ENCODE measurements around the gene MAML2.

Gene MAML2

DNA sequence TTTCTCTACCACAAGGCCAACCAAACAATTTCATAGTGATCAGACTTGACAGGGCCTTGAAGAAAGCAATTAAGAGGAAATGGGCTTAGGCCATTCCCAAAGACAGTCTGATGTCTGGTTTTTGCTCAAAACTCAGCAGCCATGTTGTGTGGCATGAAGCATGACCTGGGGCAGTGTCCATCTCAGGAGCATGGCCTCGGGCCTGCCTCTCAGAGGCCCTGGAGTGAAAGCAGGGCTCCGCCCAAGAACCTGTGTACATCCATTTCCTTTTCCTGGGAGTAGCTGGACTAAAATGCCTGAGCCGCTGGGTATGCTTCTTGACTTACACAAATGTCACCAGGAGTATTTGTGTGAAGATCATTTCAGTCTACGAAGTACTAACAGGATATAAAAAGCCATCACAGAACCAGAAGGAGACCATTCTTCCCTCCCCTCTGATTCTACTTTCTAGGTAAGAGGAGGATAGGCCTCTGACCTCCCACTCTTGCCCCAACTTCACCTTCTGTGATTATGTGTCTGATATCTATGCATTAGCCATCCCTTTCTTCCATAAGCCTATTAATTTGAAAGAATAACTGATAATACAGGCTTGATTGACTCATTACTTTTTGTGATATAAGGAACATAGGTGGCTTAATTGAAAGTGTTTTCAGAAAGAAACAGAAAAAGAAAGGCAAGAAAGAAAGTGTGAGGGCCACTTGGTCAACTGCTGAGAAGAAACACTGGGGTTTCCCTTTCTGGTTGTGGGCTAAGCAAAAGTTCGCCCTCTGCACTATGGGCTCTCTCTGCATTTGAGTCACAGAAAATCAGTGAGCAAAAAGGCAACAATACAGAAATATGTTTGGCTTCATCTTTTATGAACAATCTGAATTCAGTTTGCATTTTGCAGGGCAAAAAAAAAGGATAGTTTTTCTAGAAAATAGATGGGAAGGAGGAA lies 230.5 kb downstream of the MAML2 start:
- DNase-seq, result no peak

DNA sequence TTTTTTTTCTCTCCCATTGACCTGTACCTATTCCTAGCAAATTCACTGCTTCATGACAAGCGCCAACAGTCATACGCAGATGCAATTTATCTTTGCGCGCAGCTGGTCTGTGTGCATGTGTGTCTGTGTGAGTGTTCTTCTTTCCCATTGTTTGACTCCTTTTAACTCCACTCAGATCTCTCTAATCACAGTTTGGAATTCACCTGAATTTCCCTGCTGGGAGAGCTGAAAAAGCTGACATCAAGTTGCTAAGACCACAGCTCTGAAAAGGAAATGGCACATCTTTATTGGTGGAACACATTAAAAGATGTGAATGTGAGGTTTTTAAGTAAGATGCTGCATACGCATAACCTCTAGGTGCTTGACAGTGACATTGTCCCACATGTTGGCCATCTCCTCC lies 231.7 kb downstream of the MAML2 start:
- DNase-seq, result no peak

DNA sequence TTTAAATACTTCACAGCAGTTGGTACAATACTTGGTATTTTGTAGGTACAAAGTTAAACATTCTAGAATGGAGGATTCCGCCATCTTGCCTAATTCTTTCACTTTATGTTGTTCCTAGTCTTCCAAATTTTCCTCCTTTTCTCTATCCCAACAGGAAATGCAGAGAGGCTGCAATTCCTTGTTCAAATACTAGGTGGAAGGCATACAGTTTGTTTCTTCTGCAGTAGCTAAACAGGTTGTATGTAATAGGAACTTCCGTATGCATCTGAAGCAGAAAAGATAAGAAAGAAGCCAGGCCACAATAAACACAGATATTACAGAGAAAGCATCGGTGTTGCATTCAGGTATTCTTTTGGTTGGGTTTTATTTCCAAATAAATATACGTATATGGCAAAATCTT lies 232.7 kb downstream of the MAML2 start:
- DNase-seq, result no peak

DNA sequence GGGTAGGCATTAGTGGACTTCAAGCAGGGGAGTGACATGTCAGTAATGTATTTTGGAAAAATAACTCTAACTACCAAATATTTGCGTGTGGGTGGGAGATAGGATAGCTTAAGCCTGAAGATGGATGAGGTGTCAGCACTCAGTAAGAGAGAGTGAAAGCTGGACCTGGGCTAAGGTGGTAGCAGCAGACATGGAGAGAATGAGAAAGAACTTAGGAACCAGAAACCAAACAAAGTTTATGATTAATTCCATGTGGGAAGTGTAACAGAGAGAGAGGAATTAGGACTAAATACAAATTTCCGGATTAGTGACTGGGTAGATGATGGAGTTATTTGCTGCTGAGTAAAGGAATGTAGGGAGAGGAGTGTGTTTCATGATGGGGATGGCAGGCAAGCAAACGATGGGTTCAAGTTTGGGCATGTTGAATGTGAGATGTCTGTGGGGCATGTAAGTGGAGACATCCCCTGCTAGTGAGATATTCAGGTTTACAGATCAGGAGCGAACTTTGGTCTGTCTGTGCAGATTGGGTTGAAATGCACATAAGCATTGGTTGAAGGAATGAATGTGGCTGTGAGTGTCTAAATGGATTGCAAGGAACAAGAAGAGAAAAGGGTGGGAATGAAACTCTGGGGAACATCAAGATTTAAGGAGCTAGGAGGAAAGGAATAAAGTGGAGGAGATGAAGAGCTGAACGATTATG lies 233.5 kb downstream of the MAML2 start:
- no peak for DNase-seq

DNA sequence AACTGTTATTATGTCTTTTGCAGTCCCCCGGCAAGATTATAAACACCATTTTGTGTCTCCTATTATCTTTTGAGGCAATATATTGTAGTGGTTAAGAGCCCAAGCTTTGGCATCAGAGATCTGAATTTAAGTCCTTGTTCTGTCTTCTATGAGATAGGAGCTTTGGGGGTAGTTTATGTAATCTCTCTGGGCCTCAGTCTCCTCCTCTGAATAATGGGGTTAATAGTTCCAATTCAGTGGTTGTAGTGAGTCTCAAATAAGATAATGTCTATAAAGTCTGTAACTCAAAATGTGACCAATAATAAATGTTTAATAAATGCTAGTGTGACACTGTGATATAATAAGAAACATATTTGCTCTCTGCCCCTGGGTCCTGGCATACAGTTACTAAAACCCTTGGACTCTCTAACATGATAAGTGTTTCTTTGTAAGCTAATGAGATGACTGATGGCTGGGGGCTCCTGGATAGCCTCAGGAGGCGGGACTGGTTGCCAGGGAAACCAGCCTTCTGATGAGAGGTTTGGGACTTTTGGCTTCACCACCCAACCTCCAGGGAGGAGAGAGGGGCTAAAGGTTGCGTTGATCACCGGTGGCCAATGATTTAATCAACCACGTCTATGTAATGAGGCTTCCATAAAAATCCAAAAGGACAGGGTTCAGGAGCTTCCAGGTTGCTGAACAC lies 235.7 kb downstream of the MAML2 start:
- DNase-seq, result no peak

DNA sequence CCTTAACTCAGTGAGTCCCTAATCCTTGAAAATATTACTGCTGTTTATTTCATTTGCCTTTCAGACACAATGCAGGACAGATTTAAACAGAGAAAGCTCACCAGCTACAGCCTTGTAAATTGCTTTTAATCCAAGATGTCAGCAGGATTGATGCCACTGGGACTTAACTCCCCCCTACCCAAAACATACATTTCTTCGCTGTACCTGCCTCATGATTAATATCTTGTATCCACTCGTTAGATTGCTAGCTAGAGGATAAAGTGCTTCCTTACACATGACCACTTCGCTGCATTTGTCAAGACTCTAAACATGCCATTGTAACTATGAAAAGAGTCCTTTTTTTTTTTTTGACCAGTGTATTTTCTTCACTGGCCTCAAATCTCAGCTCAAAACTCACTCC lies 236.3 kb downstream of the MAML2 start:
- DNase-seq, result no peak

DNA sequence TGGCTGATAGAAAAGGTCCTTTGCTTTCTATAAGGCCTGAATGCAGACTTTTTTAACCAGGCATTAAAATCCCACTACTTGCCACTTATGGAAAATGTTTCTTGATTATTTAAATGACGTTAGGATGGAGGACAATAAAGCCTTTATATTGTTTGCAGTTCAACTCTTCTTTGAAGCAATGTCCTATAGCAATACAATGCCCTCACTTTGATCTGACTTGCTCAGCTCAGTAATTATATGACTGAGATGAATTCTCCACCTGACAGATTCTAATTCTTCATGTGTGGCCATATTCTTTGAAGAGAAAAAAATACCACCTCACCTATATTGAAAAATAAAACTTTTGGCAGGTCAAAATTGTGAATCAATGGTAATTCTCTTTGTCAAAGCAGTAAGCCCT lies 237.1 kb downstream of the MAML2 start:
- no peak for DNase-seq

DNA sequence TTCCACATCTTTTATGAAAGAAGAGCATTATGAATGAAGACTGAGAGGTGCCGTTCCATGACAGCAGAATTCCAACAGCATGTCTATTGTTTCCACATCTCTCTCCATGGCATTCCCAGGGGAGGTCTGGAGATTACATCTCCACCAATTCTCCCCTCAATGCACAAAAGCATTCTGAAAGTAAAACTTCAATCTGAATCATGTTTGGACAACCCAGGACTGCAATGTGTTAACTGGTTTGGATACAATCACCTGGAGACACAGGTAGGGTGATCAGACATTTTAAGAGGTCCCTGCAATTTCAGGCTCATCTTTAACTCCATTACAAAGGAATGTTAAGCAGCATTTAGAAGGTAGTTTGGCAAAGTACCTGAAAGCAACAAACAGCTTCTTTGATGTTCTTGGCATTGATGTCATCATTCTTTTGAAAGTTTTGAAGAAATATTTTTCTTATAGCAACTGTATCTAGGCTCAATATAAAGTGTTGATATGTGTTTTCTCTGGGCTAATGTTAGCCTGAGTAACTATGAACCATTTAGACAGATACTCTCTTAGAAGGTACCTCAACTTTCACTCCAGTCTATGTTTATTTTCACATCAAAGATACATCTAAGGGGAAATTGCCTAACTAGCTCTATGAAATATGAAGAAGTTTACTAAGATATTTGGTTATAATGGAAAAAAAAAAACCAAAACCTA lies 237.6 kb downstream of the MAML2 start:
- no peak for DNase-seq

DNA sequence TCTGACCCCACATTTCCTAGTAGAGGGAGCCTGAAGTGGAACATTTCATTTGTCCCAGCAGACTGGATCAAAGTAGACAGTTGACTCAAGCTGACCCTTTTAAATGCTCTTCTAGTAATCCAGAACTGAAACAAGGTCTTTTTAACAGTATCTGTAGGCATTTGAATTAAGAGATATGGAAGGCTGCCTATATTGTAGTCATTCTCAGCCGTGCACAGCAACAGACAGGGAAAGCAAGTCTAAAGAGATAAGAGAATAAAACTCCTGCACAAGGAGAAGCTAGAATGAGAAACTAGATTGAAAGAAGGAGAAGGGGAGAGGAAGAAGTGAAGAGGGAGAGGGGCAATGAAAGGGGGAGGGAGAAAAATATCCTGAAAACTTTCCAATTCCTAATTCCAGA lies 238.5 kb downstream of the MAML2 start:
- no peak for DNase-seq

DNA sequence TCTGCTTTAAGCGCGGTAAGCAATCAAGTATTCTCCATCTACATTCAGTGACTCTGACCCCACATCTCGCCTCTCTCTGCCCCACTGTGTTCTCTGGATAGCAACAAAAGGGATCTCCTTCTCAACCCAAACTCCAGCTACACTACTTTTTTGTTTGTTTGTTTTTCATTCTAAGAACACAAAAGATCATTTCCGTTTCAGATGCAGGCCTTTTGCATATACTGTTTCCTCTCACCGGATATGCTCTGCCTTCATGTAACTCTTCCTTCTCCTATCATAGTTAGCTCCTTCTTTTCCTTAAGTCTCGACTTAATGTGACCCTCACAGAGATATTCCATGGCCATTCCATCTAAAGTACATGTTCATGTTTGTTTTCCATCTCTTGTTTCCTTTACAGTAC lies 239.3 kb downstream of the MAML2 start:
- no peak for DNase-seq

DNA sequence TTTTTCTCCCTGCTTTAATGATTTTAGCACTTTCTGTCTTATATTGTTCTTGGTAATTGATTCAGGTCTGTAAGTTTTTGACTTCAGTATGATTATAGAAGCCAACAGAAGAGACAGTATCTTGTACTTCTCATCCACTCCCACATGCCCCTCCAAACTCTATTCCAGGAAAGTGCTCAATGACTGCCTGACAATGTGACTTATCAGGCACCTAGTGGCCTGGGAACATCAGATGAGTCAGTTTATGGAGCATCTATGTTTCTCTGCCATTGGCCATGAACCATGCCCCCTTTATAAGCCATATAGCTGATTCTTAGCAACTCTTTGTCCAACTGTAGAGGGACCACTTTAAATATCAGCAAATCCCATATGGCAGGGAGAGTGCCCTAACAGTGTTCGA lies 239.9 kb downstream of the MAML2 start:
- DNase-seq, result no peak

DNA sequence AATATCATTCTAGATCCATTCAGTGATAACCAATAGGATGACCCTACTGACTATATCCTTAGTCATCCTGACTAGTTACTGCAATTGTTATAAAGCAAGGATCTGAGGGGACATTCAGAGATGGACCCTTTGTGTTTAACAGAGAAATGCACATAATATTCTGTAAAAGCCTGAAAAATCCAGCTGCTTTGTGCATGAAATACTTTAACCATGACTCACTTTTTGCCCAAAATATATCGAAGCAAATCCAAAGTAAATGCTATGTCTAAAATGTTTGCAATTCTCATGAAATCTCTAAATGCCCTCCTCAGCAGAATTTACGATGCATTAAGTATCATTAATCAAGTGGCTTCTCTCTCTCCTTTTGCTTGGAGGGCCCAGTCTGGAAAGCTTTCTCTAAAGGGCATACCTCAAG lies 240.3 kb downstream of the MAML2 start:
- no peak for DNase-seq

DNA sequence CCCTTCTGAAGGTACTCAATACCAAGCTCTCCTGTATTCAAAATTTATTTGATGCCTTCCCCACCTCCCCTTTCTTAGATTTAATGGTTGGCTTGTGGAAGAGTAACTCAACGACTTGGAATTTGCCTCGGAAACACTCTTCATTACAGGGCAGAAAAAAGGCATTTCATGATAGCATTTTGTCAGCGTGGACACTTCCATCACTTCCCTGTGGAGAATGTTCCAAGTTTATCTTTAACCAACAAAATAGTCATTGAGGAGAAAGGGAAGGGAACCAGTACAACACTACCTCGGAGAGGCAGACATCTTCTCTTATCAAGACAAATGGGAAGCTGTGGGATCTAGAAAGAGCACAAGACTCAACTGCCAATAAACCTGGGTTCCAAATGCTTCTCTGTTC lies 241.8 kb downstream of the MAML2 start:
- DNase-seq, result no peak

DNA sequence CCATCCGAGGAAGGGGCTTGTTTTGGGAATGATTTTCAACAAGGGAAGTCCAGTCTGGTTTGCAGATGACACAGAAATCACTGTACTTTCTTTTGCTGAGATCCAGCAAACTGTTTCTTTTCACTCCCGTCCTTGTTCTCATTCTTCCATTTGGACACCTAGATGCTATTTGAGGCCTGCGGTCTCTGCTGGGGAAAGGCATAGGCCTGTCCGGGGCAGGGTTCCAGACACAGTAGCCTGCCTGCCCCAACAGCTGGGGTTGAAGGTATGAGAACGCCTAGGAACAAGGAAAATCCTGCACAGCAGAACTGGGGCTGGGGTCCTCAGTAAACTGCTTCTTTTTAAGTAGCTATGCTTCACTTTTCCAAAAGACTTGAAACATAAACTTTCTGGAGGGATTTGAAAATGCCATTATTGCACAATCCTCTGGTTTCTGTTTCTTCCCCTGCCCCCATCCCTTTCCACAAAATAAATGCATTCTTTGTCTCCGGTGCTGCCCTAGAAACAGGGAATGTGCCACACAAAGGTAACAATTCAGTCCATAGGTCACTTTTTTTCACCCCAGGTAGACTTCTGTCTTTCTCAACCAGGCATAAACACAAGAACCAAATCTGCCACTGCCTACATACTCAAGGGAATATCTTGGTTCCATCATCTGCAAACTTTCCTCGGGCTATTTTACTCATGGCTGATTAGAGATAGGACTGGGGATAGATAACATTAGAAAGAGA lies 244.3 kb downstream of the MAML2 start:
- DNase-seq, result no peak

DNA sequence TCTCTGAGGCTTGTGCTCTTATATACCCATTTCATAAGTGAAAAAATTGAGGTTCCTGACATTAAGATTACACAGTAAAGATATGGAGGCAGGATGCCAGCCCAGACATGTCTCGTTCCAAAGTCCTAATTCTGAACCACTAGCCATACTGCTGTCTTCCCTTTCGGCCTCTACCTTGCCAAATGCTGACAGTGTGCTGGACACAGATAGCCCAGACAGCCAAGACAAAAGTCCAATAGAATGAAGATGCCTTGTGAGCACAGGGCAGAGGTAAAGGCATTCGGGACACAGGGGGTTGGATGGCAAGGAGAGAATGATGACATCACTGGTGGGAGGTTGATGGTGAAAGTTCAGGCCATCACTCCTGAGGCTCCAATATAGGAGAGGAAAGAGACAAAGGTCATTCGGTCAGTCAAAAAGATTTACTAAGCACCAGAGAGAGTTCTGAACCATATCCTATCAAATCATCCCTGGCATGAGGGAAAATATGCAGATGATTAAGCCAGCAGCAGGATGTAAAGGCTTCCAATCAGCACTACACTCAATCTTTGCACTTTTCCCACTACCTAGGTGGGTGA lies 245.1 kb downstream of the MAML2 start:
- DNase-seq, result no peak

DNA sequence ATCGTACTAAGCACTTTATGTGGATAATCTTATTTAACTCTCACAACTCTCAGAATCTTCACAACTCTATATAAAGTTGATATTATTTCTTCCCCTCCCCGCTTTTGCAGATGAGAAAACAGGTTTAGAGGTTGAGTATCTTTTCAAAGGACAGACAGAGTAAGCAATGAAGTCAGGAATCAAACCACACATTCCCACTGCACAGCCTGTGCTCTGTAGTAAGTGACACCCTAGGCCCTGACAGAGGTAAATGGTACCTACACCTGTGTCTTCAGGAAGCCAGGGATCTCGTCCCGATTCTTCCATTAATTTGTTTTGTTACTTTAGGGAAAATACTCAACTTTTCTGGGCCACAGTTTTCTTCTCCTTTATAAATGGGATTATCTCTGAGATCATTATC lies 246.6 kb downstream of the MAML2 start:
- DNase-seq, result no peak

DNA sequence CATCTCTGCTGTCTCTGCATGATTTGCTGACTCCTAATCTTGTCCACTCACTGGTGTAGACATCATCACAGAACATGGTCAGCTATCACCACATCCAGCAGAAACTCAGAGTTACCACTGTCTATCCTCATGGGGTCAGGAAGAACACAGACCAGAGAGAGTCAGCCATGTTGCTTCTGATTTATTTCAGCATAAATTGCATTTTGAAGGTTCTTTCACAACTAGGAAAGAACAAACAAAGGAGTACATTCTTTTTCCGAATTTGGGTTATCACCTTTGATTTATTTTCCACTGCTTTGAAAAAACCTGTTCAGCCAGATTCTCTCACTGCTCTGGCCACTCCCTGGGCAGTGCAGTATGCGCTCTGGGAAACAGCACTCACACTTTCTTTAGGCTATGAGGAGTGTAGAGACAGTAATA lies 247.1 kb downstream of the MAML2 start:
- DNase-seq, result no peak

DNA sequence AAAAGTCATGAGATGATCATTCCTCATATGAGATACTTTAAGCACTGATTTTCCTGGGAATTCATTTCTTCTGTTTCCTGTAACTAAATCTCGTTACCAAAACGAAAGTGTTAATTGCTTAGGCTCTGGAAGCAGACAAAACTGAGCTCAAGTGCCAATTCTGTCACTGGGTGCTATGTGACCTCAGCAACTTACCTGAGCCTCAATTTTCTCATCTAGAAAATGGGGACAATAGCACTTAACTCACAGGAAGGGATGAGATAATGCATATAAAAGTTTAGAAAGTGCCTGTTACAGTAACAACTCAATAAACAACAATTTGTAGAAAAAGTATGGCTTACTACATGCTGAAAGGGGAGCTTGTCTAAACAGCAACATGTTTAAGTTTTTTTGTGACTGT lies 248.8 kb downstream of the MAML2 start:
- DNase-seq, result no peak

DNA sequence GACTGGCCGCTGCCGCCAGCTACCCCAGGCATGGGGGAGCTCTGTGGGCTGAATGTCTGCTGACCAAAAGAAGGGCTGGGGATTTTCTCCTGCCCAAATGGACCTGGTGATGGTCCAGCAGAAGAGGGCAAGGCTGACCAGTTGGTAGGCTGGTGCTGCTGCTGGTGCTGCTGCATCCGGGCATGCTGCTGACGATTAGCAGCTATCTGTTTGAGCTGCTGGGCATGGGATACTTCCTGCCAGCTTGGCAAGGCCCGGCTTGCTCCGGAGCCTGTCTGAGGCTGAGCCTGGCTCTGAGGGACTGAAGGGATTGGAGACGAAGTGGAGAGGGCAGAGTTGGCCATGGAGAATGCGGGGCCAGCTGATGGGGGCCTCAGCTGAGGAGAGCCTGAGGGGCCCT lies 250.5 kb downstream of the MAML2 start:
- no peak for DNase-seq

DNA sequence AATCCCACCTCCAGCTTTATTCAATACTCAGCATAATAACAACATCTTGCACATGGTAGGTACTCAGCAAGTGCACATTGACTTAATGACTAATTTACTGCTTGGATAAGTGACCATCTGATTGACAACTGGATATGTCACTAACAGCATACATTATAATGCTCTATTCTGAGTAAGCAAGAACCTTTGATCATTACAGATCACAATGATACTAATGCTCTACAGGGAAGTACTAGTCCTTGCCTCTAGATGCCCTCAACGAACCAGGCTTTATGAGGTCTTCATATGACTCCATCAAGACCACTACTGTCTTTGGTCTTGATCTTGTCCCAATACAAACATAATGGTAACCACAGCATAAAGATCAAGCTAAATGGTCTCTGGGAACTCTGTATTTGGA lies 251.5 kb downstream of the MAML2 start:
- no peak for DNase-seq

DNA sequence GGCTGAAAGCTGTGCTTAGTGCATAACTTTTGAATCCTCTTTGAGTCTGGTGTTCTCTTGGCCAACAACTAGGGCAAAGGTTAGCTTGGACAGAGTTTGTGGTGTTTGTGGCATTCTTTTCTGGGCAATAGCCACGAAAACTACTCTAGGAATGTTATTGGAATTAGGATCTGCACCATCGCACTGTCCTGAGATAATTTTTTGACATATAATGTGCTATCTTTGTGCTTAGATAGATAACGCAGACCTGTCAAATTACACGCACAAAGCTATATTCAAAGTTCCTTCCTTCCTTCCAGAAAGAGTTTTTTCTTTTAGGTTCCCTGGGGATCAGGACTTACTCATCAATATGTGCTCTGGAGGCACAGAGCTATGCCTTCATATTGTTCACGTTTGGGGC lies 252.3 kb downstream of the MAML2 start:
- DNase-seq, result no peak

DNA sequence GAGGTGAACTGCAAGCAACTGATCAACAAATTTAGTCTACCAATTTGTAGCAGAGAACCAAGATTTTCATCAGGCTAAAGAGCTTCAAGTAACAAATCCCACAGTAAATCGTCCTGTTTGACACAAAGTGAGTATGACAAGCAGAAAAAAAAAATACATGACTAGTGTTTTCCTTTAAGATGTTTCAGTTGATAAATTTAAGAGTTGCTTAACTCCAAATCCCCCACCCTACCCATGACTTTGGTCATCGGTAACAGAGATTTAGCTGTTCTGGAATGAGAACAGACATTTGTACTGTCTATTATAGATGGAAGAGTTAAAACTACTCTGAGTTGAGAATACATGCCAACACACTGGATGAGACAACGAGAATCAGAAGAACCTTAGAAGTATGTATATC lies 254.1 kb downstream of the MAML2 start:
- DNase-seq, result no peak

Measured in NCI-H2029 treated with DMSO at 0.1 percent for 48 hours (cell line).